Activated CD8-positive, alpha-beta memory T cell treated with anti-CD3 and anti-CD28 coated beads, Interleukin-2, amount 50 U/mL, for 48 hours (primary cell): Measurements from ENCODE around the gene MEIKIN.

Experiments used
- DNase-seq: peaks from one replicate; pipeline ENCODE4 v3.0.0-alpha.2; 2020

MEIKIN gene

DNA sequence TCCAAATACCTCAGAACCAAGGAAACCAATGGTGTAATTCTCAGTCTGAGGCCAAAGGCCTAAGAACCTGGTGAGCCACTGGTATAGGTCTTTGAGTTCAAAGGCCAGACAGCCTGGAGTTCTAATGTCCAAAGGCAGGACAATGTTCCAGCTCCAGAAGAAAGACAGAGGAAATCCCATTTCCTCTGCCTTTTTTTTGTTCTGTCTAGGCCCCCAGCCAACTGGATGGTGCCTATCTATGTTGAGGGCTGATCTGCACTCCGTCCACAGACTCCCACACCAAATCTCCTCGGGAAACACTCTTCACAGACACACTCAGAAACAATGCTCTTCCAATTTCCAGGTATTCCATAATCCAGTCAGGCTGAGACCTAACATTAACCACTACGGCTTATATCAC lies 178.8 kb downstream of the MEIKIN start:
- no peak for DNase-seq

DNA sequence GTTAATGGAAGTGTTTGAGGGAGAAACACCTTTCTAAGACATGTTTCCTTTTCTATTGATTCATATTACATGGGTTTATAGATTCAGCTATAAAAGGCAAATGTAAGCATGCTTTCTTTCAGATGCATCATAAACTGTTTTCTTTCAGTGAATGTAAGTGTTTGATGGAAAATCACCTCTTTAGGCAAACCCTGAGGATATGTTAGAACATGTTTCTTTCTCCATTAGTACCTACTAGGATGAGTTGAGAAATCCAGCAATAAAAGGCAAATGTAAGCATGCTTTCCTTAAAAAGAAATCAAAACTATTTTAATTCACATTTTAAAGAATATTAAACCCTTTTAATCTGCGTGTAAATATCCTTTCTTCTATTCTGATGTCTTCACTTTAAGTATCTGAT lies 180.2 kb downstream of the MEIKIN start:
- DNase-seq: no peak

DNA sequence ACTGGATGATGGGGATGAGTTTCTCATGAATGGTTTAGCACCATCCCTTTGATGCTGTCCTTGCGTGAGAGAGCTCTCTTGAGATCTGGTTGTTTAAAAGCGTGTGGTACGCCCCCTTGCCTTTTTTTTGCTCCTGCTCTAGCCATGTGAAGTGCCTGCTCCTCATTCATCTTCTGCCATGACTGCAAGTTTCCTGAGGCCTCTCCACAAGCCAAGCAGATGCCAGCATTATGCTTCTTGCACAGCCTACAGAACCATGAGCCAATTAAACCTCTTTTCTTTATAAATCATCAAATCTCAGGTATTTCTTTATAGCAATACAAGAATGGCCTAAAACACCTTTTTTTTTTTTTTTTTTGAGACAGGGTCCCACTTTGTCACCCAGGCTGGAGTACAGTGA lies 181.5 kb downstream of the MEIKIN start:
- no peak for DNase-seq

DNA sequence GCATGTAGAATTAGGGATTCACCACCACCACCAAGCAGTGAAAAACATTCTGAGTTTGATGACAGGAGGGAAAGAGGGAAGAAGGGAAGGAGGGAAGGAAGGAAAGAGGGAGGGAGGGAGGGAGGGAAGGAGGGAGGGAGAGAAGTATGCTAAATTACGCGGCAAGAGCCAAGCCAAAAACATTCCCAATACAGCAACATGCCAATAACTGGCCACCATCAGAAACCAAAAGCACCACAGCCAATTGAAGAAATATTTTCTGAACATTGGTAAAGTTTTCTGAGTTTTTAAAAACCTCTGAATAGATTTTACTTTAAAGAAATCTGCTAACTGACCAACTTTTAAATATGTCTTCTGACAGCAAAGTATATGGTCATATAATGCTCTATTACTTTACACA lies 184.7 kb downstream of the MEIKIN start:
- DNase-seq: no peak

DNA sequence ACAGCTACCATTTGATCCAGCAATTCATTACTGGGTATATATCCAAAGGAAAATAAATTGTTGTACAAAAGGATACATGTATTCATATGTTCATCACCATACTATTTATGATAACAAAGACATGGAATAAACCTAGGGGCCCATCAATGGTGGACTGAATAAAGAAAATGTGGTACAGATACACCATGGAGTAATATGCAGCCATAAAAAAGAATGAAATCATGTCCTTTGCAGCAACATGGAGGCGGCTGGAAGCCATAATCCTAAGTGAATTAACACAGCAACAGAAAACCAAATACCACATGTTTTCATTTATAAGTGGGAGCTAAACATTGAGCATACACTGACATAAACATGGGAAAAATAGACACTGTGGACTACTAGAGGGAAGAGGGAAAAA lies 185.8 kb downstream of the MEIKIN start:
- no peak for DNase-seq

DNA sequence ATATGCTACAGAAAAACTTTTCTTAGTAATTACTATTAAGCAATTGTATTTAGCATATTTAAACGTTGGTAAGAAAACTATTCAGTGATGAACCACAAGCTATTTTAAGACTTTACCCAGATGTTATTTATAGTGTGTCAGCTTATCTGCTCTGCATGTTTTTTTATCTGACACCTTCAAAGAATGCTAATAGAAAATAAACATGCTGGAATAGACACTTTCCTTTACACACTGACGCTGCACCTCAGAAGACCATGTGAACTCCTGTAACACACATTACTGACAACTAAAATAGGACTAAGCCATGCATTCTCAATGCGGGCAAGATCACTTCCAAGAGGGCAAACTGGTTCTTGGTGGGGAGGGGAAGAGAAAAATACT lies 187.0 kb downstream of the MEIKIN start:
- DNase-seq: no peak

DNA sequence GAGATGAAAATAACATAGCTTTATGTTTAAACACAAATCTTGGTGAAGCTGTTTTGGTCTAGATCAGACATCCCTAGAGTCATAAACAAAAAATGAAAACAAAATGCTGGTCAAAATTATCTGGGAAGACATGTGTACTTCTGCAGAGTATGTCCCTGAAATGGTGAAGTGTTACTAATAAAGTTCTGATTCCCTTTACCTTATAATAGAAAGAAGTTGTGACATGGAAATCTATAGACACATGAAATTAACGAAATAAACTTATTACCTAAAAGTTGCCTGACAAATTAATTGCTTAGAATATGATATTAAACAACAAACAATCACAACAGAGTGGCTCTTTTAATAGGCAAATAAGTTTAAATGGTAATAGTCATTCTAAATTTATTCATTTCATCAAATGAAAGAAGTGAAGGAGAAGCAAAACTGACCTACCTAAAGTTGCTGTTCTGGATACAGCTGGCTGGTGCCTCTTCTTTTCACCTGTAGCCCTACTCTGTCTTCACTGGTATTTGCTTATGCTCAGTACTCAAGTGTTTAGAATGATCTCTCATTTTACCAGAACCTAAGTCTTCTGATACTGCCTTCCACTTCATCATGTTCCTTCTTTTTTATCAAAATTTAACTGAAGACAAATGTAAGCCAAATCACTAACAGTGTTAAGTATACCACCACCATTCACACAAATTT lies 187.5 kb downstream of the MEIKIN start:
- no peak for DNase-seq
